Middle frontal gyrus (tissue), 1 donor: Measurements from ENCODE around the gene OOEP.
"Not testable (repeated sequence)": the region's sequence is repeated elsewhere in the genome, so short reads cannot be mapped to it uniquely, and the experiment has no call there.

Experiments used
- DNase-seq: peaks from one replicate; pipeline ENCODE4 v3.0.0-alpha.2; 2015; ENCODE audit warnings: low spot score; ENCODE audit errors: extremely low spot score

The OOEP gene

GRCh38 chr6:73369563-73369962 is at the start of gene OOEP:
TSS of gene OOEP (minus strand) at chr6:73369897. CDS start at chr6:73369792, 105 bp downstream.
- no peak for DNase-seq

GRCh38 chr6:73418081-73418741 is 48.5 kb upstream of the OOEP start:
- DNase-seq = no peak

GRCh38 chr6:73413102-73413501 is 43.4 kb upstream of the OOEP start:
- DNase-seq = no peak

- DNase-seq = no peak
Observed at GRCh38 chr6:73409395-73409794, 39.7 kb upstream of the OOEP start.

DNA sequence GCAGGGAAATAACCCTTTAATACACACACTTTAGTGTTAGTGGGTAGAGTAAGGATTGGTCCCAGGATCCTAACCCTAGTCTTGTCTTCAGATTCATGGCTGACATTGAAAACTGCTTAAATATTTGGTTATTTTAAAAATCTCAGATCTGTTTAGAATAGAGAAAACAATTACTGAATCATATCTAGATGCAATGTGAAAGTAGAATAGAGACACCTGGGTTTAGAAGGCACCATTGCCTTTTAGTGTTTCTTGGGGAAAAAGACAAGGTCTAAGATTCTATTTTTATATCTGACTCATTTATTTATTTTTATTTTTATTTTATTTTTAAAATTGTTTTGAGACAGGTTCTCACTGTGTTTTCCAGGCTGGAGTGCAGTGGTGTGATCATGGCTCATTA is 31.0 kb upstream of the OOEP start:
- no peak for DNase-seq

DNA sequence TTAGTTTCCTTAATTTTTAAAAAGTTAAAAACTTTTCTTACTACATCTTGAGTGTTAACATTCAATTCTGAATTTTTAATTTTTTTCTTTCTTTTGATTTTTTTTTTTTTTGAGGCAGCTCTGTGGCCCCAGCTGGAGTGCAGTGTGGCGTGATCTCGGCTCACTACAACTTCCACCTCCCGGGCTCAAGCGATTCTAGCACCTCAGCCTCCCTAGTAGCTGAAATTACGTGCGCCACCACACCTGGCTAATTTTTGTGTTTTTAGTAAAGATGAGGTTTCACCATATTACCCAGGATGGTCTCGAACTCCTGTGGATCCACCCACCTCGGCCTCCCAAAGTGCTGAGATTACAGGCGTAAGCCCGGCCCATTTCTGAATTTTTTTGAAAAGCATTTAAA is 26.2 kb upstream of the OOEP start:
- DNase-seq = no peak

DNA sequence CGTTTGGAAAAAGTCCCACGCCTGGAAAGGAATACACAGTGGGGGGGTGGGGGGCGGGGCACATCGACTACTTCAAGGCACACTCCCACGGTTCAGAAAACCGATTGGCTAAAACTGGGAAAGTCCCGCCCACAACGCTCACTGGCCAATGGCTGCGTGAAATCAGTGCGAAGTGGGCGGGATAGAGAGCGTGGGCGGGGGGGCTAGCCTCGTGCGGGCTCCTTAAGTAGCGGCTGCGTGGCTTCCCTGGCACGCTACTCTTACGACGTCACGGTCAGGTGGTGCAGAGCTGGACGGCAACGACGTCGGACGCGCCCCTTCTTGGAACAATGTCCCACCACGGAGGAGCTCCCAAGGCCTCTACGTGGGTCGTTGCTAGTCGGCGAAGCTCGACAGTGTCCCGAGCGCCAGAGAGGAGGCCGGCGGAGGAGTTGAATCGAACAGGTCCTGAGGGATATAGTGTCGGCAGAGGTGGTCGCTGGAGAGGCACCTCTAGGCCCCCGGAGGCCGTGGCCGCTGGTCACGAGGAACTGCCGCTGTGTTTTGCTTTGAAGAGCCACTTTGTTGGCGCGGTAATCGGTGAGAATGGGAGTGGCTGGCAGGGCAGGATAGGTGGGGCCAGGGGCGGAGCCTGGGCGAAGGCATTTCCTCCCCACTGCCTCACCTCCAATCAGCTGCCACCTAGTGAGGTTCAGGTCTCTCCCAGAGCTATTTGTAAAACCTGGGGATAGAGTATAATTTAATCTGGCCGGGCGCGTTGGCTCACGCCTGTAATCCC is 25.1 kb upstream of the OOEP start, which contains the start of gene DDX43:
Gene DDX43 (plus strand): TSS at position 252 of the 778 bp plus-strand sequence. CDS start 78 bp downstream, at position 330.
- no peak for DNase-seq

GRCh38 chr6:73393278-73393677 is 23.6 kb upstream of the OOEP start:
- no peak for DNase-seq

- DNase-seq = not testable (repeated sequence)
Observed at GRCh38 chr6:73392188-73392587, 22.5 kb upstream of the OOEP start.

DNA sequence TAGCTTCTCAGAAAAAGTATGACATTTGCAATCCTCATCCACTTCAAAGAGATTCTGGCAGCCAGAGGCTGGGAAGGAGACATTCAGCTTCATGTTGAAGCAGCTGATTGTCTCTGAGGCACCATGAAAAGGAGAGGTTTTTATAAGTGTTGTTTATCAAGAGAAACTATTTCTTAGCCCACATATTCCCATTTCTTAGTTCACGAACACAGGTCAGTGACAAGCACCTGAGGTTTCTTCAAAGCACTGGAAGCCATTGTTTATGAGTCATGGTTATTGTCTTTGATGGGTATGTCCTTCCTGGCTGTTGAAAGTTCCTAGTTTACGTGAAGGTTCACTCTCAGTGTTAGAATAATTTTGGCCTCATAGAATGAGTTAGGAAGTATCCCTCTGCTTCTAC is 22.0 kb upstream of the OOEP start:
- no peak for DNase-seq

- DNase-seq = no peak
Observed at GRCh38 chr6:73389854-73390253, 20.2 kb upstream of the OOEP start.

DNA sequence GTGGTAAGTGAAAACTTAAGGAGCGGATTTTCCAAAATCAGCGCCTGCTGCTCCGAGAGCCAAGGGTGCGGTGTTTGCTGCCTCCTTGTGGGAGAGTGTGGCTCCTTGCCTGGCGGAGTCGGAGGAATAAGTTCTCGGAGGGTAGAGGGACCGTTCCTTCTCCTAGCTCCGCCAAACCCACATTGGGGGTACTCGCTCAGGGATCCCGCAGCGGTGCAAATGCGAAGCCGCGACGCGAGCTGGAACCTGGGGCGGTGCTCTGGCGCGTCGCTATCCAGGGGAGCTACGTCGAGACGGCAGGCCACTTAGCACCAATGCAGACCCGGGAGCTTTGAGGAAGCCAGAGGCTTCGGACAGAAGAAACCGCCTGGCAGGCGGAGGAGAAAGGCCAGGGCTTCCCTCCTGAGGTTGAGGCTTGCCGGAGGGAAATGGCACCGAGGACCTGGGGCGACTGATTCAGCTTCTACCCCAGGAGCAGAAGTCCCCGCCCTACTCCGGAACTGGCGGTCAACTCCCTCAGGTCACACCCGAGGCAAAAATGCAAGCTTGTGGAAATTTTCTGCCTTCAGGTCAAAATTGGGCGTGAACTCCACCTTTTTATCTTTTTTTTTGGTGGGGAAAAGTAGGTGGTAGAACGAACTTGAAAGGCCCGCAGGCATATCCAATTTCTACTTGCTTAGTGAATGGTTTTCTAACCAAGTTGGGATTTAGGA is 19.3 kb upstream of the OOEP start:
- DNase-seq = no peak

DNA sequence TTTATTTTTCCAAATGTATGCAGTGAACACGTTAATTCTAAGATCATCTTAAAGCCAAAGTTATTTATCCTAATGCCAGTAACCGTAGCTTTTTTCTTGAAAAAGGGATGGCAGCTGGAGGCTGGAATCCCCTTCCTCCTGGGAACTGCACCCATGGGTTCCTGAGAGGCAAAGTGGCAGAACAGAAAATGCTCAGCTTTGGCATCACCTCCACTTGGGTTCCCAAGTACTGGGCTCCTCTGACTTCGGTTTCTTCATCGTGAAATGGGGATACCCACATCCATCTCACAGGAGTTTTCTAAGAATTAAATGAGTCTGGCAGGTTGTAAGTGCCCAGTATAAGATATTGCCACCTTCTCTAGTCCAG is 18.7 kb upstream of the OOEP start:
- DNase-seq = no peak

DNA sequence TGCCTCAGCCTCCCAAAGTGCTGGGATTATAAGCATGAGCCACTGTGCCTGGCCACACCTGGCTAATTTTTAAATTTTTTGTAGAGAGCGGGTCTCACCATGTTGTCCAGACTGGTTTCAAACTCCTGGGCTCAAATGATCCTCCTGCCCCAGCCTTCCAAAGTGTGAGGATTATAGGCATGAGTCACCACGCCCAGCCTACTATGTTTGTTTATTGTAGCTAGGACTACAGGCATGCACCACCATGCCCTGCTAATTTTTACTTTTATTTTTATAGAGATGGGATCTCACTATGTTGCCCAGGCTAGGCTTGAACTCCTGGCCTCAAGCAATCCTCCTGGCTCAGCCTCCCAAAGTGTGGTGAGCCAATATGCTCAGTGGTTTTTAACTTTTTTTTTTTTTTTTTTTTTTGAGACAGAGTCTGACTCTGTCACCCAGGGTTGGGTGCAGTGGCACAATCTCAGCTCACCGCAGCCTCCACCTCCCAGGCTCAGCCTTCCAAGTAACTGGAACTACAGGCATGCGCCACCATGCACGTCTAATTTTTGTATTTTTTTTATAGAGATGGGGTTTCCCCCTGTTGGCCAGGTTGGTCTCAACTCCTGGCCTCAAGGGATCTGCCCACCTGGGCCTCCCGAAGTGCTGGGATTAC is 12.9 kb upstream of the OOEP start:
- DNase-seq = no peak

DNA sequence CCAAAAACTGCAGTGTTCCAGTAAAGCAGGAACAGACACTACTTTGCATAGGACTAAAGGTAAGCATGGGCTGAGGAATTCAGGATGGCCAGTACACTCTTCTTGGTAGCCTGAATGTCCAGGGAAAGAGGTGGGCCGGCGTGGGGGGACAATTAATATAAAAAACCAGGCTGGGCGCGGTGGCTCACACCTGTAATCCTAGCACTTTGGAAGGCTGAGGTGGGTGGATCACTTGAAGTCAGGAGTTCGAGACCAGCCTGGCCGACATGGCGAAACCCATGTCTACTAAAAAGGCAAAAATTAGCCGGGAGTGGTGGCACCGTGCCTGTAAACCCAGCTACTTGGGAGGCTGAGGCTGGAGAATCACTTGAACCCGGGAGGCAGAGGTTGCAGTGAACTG is 11.8 kb upstream of the OOEP start:
- DNase-seq = not testable (repeated sequence)

DNA sequence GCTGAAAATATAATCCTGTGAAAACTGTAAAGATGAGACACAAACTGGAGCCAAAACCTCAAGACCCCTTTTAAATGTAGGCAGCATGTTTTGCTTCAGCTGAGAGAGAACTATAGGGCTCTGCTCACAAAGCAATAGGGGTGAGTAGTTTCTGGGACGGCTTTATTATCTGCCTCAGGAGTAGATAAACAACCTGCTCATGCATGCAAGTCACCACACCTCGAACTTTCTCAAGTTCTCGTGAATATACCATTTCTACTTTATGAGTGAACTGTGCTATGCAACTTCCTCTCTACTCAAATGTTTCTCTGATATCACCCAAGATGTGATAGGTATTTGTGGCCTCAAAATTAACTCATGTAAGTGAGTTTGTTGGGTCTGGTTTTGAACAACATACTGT is 7.5 kb upstream of the OOEP start:
- no peak for DNase-seq

DNA sequence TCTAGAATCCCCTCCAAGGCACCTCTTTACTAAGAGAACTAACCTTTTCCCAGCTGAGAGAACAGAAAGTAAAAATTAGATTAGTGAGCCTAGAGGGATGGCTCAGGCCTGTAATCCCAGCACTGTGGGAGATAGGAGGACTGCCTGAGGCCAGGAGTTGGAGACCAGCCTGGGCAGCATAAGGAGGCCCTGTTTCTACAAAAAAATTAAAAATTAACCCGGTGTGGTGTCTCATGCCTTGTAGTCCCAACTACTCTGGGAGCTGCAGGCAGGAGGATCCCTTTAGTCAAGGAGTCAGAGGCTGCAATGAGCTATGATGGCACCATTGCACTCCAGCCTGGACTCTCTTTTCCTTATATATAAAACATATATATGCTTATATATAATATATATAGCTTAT is 5.5 kb upstream of the OOEP start:
- DNase-seq = no peak

DNA sequence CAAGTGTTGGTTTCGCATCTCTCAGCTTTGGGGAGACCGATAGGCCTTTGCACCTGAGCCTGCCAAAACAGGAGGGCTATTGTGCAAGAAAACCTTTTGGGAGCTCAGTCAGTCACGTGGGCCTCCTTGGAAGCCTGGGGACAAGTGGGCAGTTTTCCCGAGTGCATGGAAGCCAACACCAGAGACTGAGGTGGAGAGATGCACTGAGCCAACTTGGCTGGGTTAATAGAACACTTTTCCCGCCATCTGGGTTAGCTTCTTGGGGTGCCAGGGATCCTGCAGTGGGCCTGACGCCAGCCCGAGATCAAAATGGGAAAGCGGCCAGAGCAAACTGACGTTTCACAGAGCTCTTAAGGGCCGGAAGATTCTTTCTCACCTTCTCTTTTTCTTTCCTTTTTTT is 2.8 kb upstream of the OOEP start:
- no peak for DNase-seq

- DNase-seq = no peak
Observed at GRCh38 chr6:73371984-73372383, 2.3 kb upstream of the OOEP start.

DNA sequence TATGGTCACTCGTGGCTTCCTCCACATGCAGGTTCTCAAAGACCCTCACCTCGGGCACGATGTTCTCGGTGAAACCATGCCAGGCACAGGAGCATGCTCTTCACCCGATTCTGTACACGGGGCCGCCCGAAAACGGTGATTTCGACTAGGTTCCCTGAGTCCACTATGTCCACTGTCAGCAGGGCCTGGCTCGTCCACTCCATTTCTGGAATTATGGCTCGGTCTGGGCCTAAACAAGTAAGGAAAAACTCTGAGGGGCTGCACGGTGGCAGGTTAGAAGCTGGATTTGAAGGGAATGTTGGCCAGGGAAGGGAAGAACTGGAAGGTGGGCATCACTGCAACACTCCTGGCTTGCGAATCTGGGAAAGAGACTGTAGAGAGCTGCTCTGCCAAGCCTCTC is 540 bp downstream of the OOEP start:
- DNase-seq = no peak

GRCh38 chr6:73368675-73369074 is 1.0 kb downstream of the OOEP start:
- no peak for DNase-seq
